ENCODE results near the gene DVL3.

GRCh38 chr3:184142199-184142598 lies 13.0 kb upstream of the DVL3 start:
- TF ChIP-seq, protein P1, sequence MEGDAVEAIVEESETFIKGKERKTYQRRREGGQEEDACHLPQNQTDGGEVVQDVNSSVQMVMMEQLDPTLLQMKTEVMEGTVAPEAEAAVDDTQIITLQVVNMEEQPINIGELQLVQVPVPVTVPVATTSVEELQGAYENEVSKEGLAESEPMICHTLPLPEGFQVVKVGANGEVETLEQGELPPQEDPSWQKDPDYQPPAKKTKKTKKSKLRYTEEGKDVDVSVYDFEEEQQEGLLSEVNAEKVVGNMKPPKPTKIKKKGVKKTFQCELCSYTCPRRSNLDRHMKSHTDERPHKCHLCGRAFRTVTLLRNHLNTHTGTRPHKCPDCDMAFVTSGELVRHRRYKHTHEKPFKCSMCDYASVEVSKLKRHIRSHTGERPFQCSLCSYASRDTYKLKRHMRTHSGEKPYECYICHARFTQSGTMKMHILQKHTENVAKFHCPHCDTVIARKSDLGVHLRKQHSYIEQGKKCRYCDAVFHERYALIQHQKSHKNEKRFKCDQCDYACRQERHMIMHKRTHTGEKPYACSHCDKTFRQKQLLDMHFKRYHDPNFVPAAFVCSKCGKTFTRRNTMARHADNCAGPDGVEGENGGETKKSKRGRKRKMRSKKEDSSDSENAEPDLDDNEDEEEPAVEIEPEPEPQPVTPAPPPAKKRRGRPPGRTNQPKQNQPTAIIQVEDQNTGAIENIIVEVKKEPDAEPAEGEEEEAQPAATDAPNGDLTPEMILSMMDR (optimal IDR thresholded peaks at IDR 0.05 in 1 of 3, IDR thresholded peaks at IDR 0.05 in 1 of 3, conservative IDR thresholded peaks at IDR 0.05 in 1 of 3; ENCODE audit: extremely low read depth in 1 of 3, insufficient read depth in 2 of 3, low read length in 3 of 3) = no peak
- no peak for TF ChIP-seq EZH2 (IDR thresholded peaks at IDR 0.05; ENCODE audit: low read length)
